Prostate gland (tissue), 2 donors: ENCODE measurements around the gene XPO5. TPM values are rescaled to one million over a fixed set of nuclear protein-coding genes. Genes with fewer than 3 reads are reported as not detected.
"Not testable (repeated sequence)": the region's sequence is repeated elsewhere in the genome, so short reads cannot be mapped to it uniquely, and the experiment has no call there.

Experiments used
- DNase-seq: peaks from one replicate; pipeline ENCODE4 v3.0.0-alpha.2; 2019; ENCODE audit warnings: low spot score
- H3K27ac ChIP-seq, 2 donors: fragments of 200-600 bp; sonication (generic); 2 replicates each; pipeline ENCODE4 v1.5.1; 2017 to 2019
- H3K27me3 ChIP-seq: fragments of 200-600 bp; sonication (generic); replicated peaks from 2 replicates; pipeline ENCODE4 v1.5.1; 2019; ENCODE audit not compliant: insufficient read depth
- H3K36me3 ChIP-seq, 2 donors: fragments of 200-600 bp; sonication (generic); 1 replicate in 1 of 2; 2 replicates in 1 of 2; pipeline versions ENCODE4 v1.5.1 to v1.8.1; 2017 to 2019
- H3K4me1 ChIP-seq: fragments of 200-600 bp; sonication (generic); replicated peaks from 2 replicates; pipeline ENCODE4 v1.5.1; 2019
- H3K4me3 ChIP-seq, 2 donors: fragments of 200-600 bp; sonication (generic); 2 replicates each; pipeline ENCODE4 v1.5.1; 2017 to 2019
- H3K9me3 ChIP-seq: fragments of 200-600 bp; sonication (generic); 2 replicates; pipeline ENCODE4 v1.5.1; 2017
- POLR2A ChIP-seq: fragments of 450-650 bp; IDR thresholded peaks from one replicate; pipeline ENCODE4 v1.6.1; 2016; ENCODE audit warnings: antibody characterized with exemption, mild to moderate bottlenecking
- POLR2AphosphoS5 ChIP-seq: sonication (generic); formaldehyde crosslinking; IDR thresholded peaks from one replicate; pipeline ENCODE4 v1.6.1; 2017; ENCODE audit warnings: antibody characterized with exemption
- WGBS: methylation state at CpG from one replicate; pipeline ENCODE4 v1.1.5; 2018; 5-methylcytosine and 5-hydroxymethylcytosine counted together
- intact Hi-C: fragments of 100-400 bp; cut with DNase I; formaldehyde crosslinking; loops from one replicate; pipeline ENCODE4 v1.14.2; 2022
- total RNA-seq, 2 donors: library from RNA; depleted of rRNA; stranded (reverse); fragments of >200 nt; gene quantifications; one replicate each; pipeline ENCODE4 v1.1.0, GENCODE V29; 2016
- TF ChIP-seq, protein P1 (sequence below), 4 experiments: fragments of 200-600 bp in 2 of 4; fragments of 450-650 bp in 2 of 4; sonication (generic) in 2 of 4; IDR thresholded peaks; 1 replicate in 3 of 4; 2 replicates in 1 of 4; pipeline ENCODE4 v1.5.1; 2016 to 2019; ENCODE audit warnings: antibody characterized with exemption in 4 of 4, mild to moderate bottlenecking in 2 of 4, moderate library complexity in 2 of 4

XPO5 gene
- total RNA-seq, 2 donors from 2014 or later, result 17.9 to 33.3 TPM

DNA sequence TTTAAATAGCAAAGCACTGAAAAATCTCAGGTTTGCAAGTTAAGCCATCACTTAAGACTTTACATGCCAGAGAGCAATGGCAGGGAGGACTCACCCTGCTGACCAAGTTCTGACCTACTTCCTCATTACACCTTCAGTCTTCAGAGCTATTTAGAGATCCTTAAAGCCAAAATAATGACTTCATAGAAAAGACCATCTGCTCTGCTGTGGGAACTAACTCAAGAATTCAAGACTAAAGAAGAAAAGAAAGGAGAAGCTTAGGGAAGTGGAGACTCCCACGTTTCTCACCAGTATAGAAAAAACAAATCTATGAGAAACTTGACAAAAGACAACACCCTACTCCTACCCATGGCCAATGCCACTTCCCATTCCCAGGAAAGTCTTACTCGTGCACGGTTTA lies 28.6 kb downstream of the XPO5 start:
- peaks cover 0 to 14% of the 10 kb centered on the region in 2 donors for H3K36me3 ChIP-seq
- no peak for TF ChIP-seq POLR2AphosphoS5
- TF ChIP-seq POLR2A, result no peak
- TF ChIP-seq, protein P1, sequence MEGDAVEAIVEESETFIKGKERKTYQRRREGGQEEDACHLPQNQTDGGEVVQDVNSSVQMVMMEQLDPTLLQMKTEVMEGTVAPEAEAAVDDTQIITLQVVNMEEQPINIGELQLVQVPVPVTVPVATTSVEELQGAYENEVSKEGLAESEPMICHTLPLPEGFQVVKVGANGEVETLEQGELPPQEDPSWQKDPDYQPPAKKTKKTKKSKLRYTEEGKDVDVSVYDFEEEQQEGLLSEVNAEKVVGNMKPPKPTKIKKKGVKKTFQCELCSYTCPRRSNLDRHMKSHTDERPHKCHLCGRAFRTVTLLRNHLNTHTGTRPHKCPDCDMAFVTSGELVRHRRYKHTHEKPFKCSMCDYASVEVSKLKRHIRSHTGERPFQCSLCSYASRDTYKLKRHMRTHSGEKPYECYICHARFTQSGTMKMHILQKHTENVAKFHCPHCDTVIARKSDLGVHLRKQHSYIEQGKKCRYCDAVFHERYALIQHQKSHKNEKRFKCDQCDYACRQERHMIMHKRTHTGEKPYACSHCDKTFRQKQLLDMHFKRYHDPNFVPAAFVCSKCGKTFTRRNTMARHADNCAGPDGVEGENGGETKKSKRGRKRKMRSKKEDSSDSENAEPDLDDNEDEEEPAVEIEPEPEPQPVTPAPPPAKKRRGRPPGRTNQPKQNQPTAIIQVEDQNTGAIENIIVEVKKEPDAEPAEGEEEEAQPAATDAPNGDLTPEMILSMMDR (IDR thresholded peaks at IDR 0.05), result no peak
- intact Hi-C loops, result no loop called here
- no peaks in the 10 kb centered on the region for H3K4me1 ChIP-seq
- no peaks in the 10 kb centered on the region for H3K27me3 ChIP-seq
- no peak overlapping the region for H3K4me3 ChIP-seq
- no peak overlapping the region for H3K27ac ChIP-seq
- no peaks in the 10 kb centered on the region for H3K9me3 ChIP-seq
- DNase-seq, result no peak
- WGBS, result 81% methylated on average over 3 of the region's 3 CpGs

DNA sequence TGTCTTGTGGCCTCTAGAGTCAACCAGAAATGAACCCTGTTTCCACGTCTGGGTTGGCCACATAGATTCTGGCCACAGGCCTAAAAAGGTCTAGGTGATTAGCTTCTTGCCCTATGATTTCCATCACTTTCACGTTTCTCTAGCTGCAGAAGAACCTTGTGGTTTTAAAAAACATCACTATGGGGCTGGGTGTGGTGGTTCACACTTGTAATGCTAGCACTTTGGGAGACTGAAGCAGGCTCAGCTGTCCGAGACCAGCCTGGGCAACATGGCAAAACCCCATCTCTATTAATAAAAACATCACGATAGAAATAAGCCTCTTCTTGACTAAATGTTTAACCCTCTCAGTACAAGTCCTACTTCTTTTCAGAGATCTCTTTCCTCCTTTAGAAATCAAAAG lies 31.4 kb downstream of the XPO5 start:
- TF ChIP-seq POLR2AphosphoS5, result no peak
- TF ChIP-seq POLR2A, result no peak
- TF ChIP-seq, protein P1 (IDR thresholded peaks at IDR 0.05), result no peak
- Histone ChIP-seq H3K27ac (no peak overlapping the region), H3K9me3 (no peaks in the 10 kb centered on the region), H3K27me3 (no peaks in the 10 kb centered on the region), H3K4me1 (no peaks in the 10 kb centered on the region), H3K36me3 (peaks cover 0 to 4% of the 10 kb centered on the region in 2 donors), H3K4me3 (no peak overlapping the region)
- no peak for DNase-seq
- WGBS, result 69% methylated on average over 4 of the region's 4 CpGs
- intact Hi-C loops, result no loop called here

DNA sequence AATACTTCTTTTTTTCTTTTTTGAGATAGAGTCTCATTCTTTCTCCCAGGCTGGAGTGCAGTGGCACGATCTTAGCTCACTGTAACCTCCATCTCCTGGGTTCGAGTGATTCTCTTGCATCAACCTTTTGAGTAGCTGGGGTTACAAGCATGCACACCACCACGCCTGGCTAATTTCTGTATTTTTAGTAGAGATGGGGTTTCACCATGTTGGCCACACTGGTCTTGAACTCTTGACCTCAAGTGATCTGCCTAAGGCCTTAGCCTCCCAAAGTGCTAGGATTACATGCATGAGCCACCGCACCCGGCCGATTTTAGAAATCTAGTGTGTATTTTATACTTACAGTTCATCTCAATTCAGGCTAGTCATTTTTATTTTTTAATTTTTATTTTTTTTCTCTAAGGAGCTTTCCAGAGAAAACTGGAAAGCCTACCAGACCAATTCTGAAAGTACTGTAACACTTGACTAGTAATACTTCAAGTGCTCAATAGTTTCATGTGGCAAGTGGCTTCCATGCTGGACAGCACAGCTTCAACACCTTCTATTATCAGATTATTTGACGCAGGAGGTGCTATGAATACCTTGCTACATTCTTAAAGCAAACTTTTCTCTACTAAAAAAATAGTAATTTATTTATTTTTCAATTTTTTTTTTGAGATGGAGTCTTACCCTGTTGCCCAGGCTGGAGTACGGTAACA lies 33.9 kb downstream of the XPO5 start:
- DNase-seq, result no peak
- 96% methylated on average over 8 of the region's 8 CpGs for WGBS
- no peak overlapping the region for H3K4me3 ChIP-seq
- no peak overlapping the region for H3K27ac ChIP-seq
- H3K27me3 ChIP-seq, result no peaks in the 10 kb centered on the region
- H3K9me3 ChIP-seq, result no peaks in the 10 kb centered on the region
- H3K4me1 ChIP-seq, result no peaks in the 10 kb centered on the region
- no peaks in the 10 kb centered on the region for H3K36me3 ChIP-seq
- intact Hi-C loops, result no loop called here
- TF ChIP-seq POLR2A, result no peak
- no peak for TF ChIP-seq POLR2AphosphoS5
- TF ChIP-seq, protein P1 (IDR thresholded peaks at IDR 0.05), result no peak

DNA sequence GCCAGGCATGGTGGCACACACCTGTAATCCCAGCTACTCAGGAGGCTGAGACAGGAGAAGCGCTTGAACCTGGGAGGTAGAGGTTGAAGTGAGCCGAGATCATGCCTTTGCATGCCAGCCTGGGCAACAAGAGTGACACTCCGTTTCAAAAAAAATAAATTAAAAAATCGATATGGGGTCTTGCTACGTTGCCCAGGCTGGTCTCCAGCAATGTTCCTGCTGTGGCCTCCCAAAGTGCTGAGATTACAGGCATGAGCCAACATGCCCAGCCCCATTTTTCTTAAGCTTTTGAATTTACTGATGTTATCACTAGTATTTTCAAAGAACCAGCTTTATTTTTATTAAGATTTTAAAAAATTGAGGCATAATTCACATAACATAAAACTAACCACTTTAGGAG lies 35.3 kb downstream of the XPO5 start:
- no peak for TF ChIP-seq POLR2AphosphoS5
- TF ChIP-seq, protein P1 (IDR thresholded peaks at IDR 0.05), result no peak
- no peak for TF ChIP-seq POLR2A
- no peak overlapping the region for H3K4me3 ChIP-seq
- no peaks in the 10 kb centered on the region for H3K27me3 ChIP-seq
- no peak overlapping the region for H3K27ac ChIP-seq
- no peaks in the 10 kb centered on the region for H3K9me3 ChIP-seq
- H3K4me1 ChIP-seq, result no peaks in the 10 kb centered on the region
- H3K36me3 ChIP-seq, result no peaks in the 10 kb centered on the region
- WGBS, result 95% methylated on average over 5 of the region's 5 CpGs
- no peak for DNase-seq
- intact Hi-C loops, result no loop called here

DNA sequence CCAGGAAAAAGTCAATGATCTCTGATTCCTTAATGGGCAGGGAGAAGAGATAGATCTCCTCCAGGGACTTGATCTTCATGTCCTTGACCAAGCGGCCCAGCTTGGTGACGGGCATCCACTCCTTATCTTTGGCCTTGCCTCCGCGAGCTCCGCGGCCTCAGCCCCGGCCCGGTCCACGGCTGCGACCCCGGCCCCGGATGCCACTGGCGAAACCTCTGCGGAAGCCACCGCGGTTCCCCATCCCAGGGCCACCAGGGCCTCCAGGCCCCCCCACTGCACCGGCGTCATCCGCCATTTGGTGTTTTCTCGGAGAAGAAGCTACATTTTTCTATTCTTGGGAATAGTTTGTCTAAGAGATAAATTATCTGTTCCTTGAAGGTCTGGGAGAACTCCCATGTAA lies 36.4 kb downstream of the XPO5 start:
- intact Hi-C loops, H3K27me3 ChIP-seq, H3K36me3 ChIP-seq, H3K4me1 ChIP-seq, H3K27ac ChIP-seq, H3K4me3 ChIP-seq, H3K9me3 ChIP-seq, DNase-seq: not testable (repeated sequence)
- whole genome bisulfite sequencing, result 96% methylated on average over 20 of the region's 20 CpGs

DNA sequence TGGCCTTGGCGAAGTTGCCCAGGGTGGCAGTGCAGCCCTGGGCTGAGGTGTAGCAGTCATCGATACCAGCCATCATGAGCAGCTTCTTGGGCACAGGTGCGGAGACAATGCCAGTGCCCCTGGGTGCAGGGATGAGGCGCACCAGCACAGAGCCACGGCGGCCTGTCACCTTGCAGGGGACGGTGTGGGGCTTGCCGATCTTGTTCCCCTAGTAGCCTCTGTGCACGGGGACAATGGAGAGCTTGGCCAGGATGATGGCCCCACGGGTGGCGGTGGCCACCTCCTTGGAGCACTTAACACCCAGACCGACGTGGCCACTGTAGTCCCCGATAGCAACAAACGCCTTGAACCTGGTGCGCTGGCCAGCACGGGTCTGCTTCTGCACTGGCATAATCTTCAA lies 36.9 kb downstream of the XPO5 start:
- H3K36me3 ChIP-seq, H3K27ac ChIP-seq, H3K9me3 ChIP-seq, H3K4me1 ChIP-seq, intact Hi-C loops, H3K4me3 ChIP-seq, DNase-seq, H3K27me3 ChIP-seq: not testable (repeated sequence)
- 94% methylated on average over 17 of the region's 17 CpGs for WGBS
